H1 (cell line): ENCODE measurements around the gene TRABD2A.

Source experiments
- ATF2 ChIP-seq: IDR thresholded peaks from 2 replicates; pipeline ENCODE4 v1.6.1; 2012; ENCODE audit warnings: low read length, inconsistent platforms
- BACH1 ChIP-seq: IDR thresholded peaks from 2 replicates; pipeline ENCODE4 v1.6.1; 2012; ENCODE audit warnings: low read length, improper control_type of control experiment
- CBX8 ChIP-seq: fragments of 300-800, 300-1000 bp; sonication (generic); IDR thresholded peaks from 2 replicates; pipeline ENCODE4 v1.7.1; 2016; ENCODE audit warnings: low read depth, low read length, borderline replicate concordance
- CTBP2 ChIP-seq: IDR thresholded peaks from 2 replicates; pipeline ENCODE4 v1.7.0; 2011; ENCODE audit warnings: borderline replicate concordance, mild to moderate bottlenecking, moderate library complexity, mixed read lengths, low read length; ENCODE audit not compliant: insufficient read depth, insufficient read length
- CTCF ChIP-seq, 3 experiments: IDR thresholded peaks; 1 replicate in 2 of 3; 2 replicates in 1 of 3; pipeline versions ENCODE4 v1.5.1 to v1.6.1; 2011; ENCODE audit warnings: low read length in 3 of 3, mild to moderate bottlenecking in 3 of 3, inconsistent platforms in 2 of 3, low read depth in 1 of 3, moderate library complexity in 1 of 3; ENCODE audit not compliant: insufficient read depth in 1 of 3; ENCODE audit errors: control extremely low read depth in 1 of 3
- EP300 ChIP-seq, 2 experiments: IDR thresholded peaks; 1 replicate in 1 of 2; 2 replicates in 1 of 2; pipeline ENCODE4 v1.6.1; 2011 to 2012; ENCODE audit warnings: low read depth in 2 of 2, low read length in 2 of 2, mild to moderate bottlenecking in 2 of 2, borderline replicate concordance in 1 of 2, inconsistent platforms in 1 of 2, moderate library complexity in 1 of 2
- EZH2 ChIP-seq: fragments of 200-600 bp; sonication (generic); IDR thresholded peaks from 2 replicates; pipeline ENCODE4 v1.7.1; 2012; ENCODE audit warnings: low read depth, mild to moderate bottlenecking, moderate library complexity, low read length, inconsistent platforms; ENCODE audit not compliant: severe bottlenecking
- JUN ChIP-seq: IDR thresholded peaks from 2 replicates; pipeline ENCODE4 v1.6.1; 2011; ENCODE audit warnings: low read depth, mild to moderate bottlenecking, improper control_type of control experiment, low read length
- KDM1A ChIP-seq: fragments of 200-600, 300-600 bp; sonication (generic); IDR thresholded peaks from 2 replicates; pipeline ENCODE4 v1.7.1; 2016; ENCODE audit warnings: mild to moderate bottlenecking, low read length, borderline replicate concordance
- NRF1 ChIP-seq: IDR thresholded peaks from 2 replicates; pipeline ENCODE4 v1.6.1; 2011; ENCODE audit warnings: mild to moderate bottlenecking, low read depth, low read length, improper control_type of control experiment
- POLR2AphosphoS5 ChIP-seq: IDR thresholded peaks from 2 replicates; pipeline ENCODE4 v1.6.1; 2011; ENCODE audit warnings: low read depth, low read length
- RAD21 ChIP-seq, 2 experiments: IDR thresholded peaks in 1 of 2; conservative IDR thresholded peaks in 1 of 2; 2 replicates each; pipeline ENCODE4 v1.6.1; 2011; ENCODE audit warnings: low read depth in 2 of 2, low read length in 2 of 2, improper control_type of control experiment in 1 of 2, inconsistent platforms in 1 of 2, mild to moderate bottlenecking in 1 of 2, moderate library complexity in 1 of 2
- SP1 ChIP-seq: IDR thresholded peaks from 2 replicates; pipeline ENCODE4 v1.6.1; 2011; ENCODE audit warnings: low read depth, low read length
- TAF1 ChIP-seq: IDR thresholded peaks from 2 replicates; pipeline ENCODE4 v1.6.1; 2011; ENCODE audit warnings: mild to moderate bottlenecking, low read depth, low read length

GRCh38 chr2:84851876-84852275, 29.0 kb downstream of the TRABD2A start:
- TF ChIP-seq TAF1 (no peak), CTCF (IDR thresholded peaks at IDR 0.05; ENCODE audit: control extremely low read depth in 1 of 3, insufficient read depth in 1 of 3, low read depth in 1 of 3, low read length in 3 of 3) (no peak), NRF1 (no peak), KDM1A (no peak), EP300 (IDR thresholded peaks at IDR 0.05; ENCODE audit: borderline replicate concordance in 1 of 2, low read depth in 2 of 2, low read length in 2 of 2) (no peak), POLR2AphosphoS5 (no peak), CBX8 (no peak), ATF2 (no peak), EZH2 (no peak), RAD21 (IDR thresholded peaks at IDR 0.05 in 1 of 2, conservative IDR thresholded peaks at IDR 0.05 in 1 of 2; ENCODE audit: low read depth in 2 of 2, low read length in 2 of 2) (no peak), JUN (no peak), CTBP2 (no peak), BACH1 (no peak), SP1 (no peak)
